Endothelial cell of umbilical vein (primary cell): ENCODE results near the gene MYLK2. TPM values are rescaled to one million over a fixed set of nuclear protein-coding genes. Genes with fewer than 3 reads are reported as not detected.

ENCODE experiments used
- BruUV-seq: library from RNA; stranded (reverse); fragments of 400-500 nt; replicated peaks from 2 replicates; lab custom pipeline; 2021; lab: Mats Ljungman, UMichigan
- CTCF ChIA-PET: fragments of 300-600, 350-600 bp; sonication (Branson Sonifier 250); formaldehyde crosslinking; loops from one replicate; lab custom pipeline; 2021; ENCODE audit warnings: antibody characterized with exemption, inconsistent platforms; lab: Charles Lee
- POLR2A ChIA-PET: fragments of 300-600, 350-600 bp; sonication (Branson Sonifier 250); formaldehyde crosslinking; loops from one replicate; lab custom pipeline; 2021; ENCODE audit warnings: antibody characterized with exemption, inconsistent platforms; lab: Charles Lee
- DNase-seq: peaks from one replicate; pipeline ENCODE4 v3.0.0-alpha.2; 2011; ENCODE audit warnings: low read depth, low spot score
- FAIRE-seq: peaks from 2 replicates; lab custom pipeline; 2011; peaks lifted over from hg19 to GRCh38; lab: Jason Lieb, UNC
- H2AFZ ChIP-seq: 2 replicates; pipeline ENCODE4 v1.6.0; 2012; ENCODE audit warnings: low read depth, low read length, control low read depth, inconsistent platforms
- H3K27ac ChIP-seq: 2 replicates; pipeline ENCODE4 v1.5.1; 2011; ENCODE audit warnings: low read depth, mild to moderate bottlenecking, control low read depth, low read length, moderate library complexity; ENCODE audit not compliant: insufficient read depth
- H3K27me3 ChIP-seq, 2 experiments: 2 replicates each; pipeline versions ENCODE4 v1.6.0 to v1.6.1; 2011; ENCODE audit warnings: low read length in 2 of 2, mixed read lengths in 1 of 2; ENCODE audit not compliant: control insufficient read depth in 2 of 2, insufficient read depth in 2 of 2
- H3K36me3 ChIP-seq, 2 experiments: 2 replicates in 1 of 2; 3 replicates in 1 of 2; pipeline ENCODE4 v1.5.1; 2011; ENCODE audit warnings: low read length in 2 of 2, mild to moderate bottlenecking in 1 of 2, moderate library complexity in 1 of 2; ENCODE audit not compliant: control insufficient read depth in 2 of 2, insufficient read depth in 2 of 2; ENCODE audit errors: extremely low read depth in 1 of 2
- H3K4me1 ChIP-seq: 3 replicates; pipeline ENCODE4 v1.5.1; 2011; ENCODE audit warnings: mild to moderate bottlenecking, low read length; ENCODE audit not compliant: control insufficient read depth, insufficient read depth; ENCODE audit errors: extremely low read depth
- H3K4me2 ChIP-seq: 2 replicates; pipeline ENCODE4 v1.6.1; 2011; ENCODE audit warnings: low read length, control low read depth, mixed read lengths; ENCODE audit not compliant: insufficient read depth
- H3K4me3 ChIP-seq, 3 experiments: fragments of 200-600 bp in 1 of 3; sonication (generic), shearing (Covaris generic) in 1 of 3; replicated peaks in 1 of 3; 2 replicates each; pipeline ENCODE4 v1.5.1; 2011 to 2016; ENCODE audit warnings: control low read depth in 3 of 3, low read length in 3 of 3, mild to moderate bottlenecking in 2 of 3, inconsistent platforms in 1 of 3, low read depth in 1 of 3, moderate library complexity in 1 of 3; ENCODE audit not compliant: insufficient read depth in 1 of 3
- H3K79me2 ChIP-seq: 2 replicates; pipeline ENCODE4 v1.6.0; 2012; ENCODE audit warnings: low read length, inconsistent platforms; ENCODE audit not compliant: control insufficient read depth, insufficient read depth
- H3K9ac ChIP-seq: replicated peaks from 2 replicates; pipeline ENCODE3; 2011; ENCODE audit warnings: low read length, control low read depth; ENCODE audit not compliant: insufficient read depth; ENCODE audit errors: extremely low read depth
- H3K9me1 ChIP-seq: replicated peaks from 3 replicates; pipeline ENCODE4 v1.6.0; 2011; ENCODE audit warnings: mild to moderate bottlenecking, low read length; ENCODE audit not compliant: control insufficient read depth, insufficient read depth; ENCODE audit errors: extremely low read depth
- H3K9me3 ChIP-seq: replicated peaks from 2 replicates; pipeline ENCODE4 v1.5.1; 2012; ENCODE audit warnings: low read length, inconsistent platforms; ENCODE audit not compliant: control insufficient read depth, insufficient read depth
- H4K20me1 ChIP-seq: replicated peaks from 2 replicates; pipeline ENCODE3; 2011; ENCODE audit warnings: mild to moderate bottlenecking, low read length; ENCODE audit not compliant: control insufficient read depth, insufficient read depth; ENCODE audit errors: extremely low read depth
- CTCF ChIP-seq, 2 donors: IDR thresholded peaks; 1 replicate in 1 of 2; 2 replicates in 1 of 2; pipeline ENCODE4 v1.5.1; 2011; ENCODE audit warnings: low read length in 2 of 2, mild to moderate bottlenecking in 2 of 2, moderate library complexity in 2 of 2, control low read depth in 1 of 2, inconsistent platforms in 1 of 2, low read depth in 1 of 2; ENCODE audit not compliant: insufficient read depth in 1 of 2; ENCODE audit errors: extremely low read depth in 1 of 2
- EZH2 ChIP-seq: IDR thresholded peaks from 2 replicates; pipeline ENCODE4 v1.6.1; 2012; ENCODE audit warnings: borderline replicate concordance, low read depth, mild to moderate bottlenecking, moderate library complexity, low read length, inconsistent platforms; ENCODE audit not compliant: severe bottlenecking
- FOS ChIP-seq: IDR thresholded peaks from 2 replicates; pipeline ENCODE4 v1.6.1; 2011; ENCODE audit warnings: mild to moderate bottlenecking, low read length, moderate library complexity, borderline replicate concordance; ENCODE audit not compliant: insufficient read depth
- GATA2 ChIP-seq: IDR thresholded peaks from 2 replicates; pipeline ENCODE4 v1.7.0; 2011; ENCODE audit warnings: low read depth, mild to moderate bottlenecking, moderate library complexity, mixed read lengths, low read length; ENCODE audit not compliant: insufficient read length, insufficient read depth
- JUN ChIP-seq: IDR thresholded peaks from 2 replicates; pipeline ENCODE4 v1.6.1; 2011; ENCODE audit warnings: borderline replicate concordance, low read depth; ENCODE audit not compliant: insufficient read length, insufficient read depth
- MAX ChIP-seq: IDR thresholded peaks from 2 replicates; pipeline ENCODE4 v1.6.1; 2011; ENCODE audit not compliant: insufficient read depth, insufficient read length
- MYC ChIP-seq: IDR thresholded peaks from one replicate; pipeline ENCODE4 v1.6.1; 2011; ENCODE audit warnings: mild to moderate bottlenecking, low read depth, low read length
- POLR2A ChIP-seq: IDR thresholded peaks from 2 replicates; pipeline ENCODE4 v1.6.1; 2012; ENCODE audit warnings: low read depth, mild to moderate bottlenecking, control low read depth, low read length
- POLR2AphosphoS5 ChIP-seq: IDR thresholded peaks from 2 replicates; pipeline ENCODE4 v1.6.1; 2012; ENCODE audit warnings: low read depth, mild to moderate bottlenecking, control low read depth, low read length, moderate library complexity; ENCODE audit not compliant: insufficient read depth
- dilution Hi-C: fragments of 300-500 bp; cut with MboI; formaldehyde crosslinking; loops from one replicate; pipeline ENCODE4 v1.15.0; 2019; ENCODE audit warnings: low sequenced_read_pairs; ENCODE audit not compliant: extremely low pct_ligation_motif_present
- intact Hi-C: fragments of 100-400 bp; cut with micrococcal nuclease; formaldehyde crosslinking; loops from one replicate; pipeline ENCODE4 v1.10.0; 2022
- polyA plus RNA-seq, 4 experiments: library from polyadenylated mRNA; depleted of rRNA in 3 of 4; stranded (reverse) in 3 of 4; unstranded in 1 of 4; fragments of >200 nt; gene quantifications; 2 replicates each; pipeline versions ENCODE4 v1.2.1 to v1.2.3, GENCODE V29; 2011 to 2012; ENCODE audit warnings: missing spikeins in 1 of 4
- total RNA-seq: library from RNA; stranded (reverse); gene quantifications from 2 replicates; pipeline ENCODE4 v1.2.3, GENCODE V29; 2021

Gene MYLK2
- total and polyA plus RNA-seq, 2 donors (not counting 3 experiments of a cell fraction or from before 2014, with no cell fraction given): 2.6 to 2.7 TPM

- ChIA-PET CTCF (interaction anchor here (25.3 kb wide), 1 partner anchor 20 kb away, joined by 619 read pairs; the partner anchor contains the start of gene FOXS1), POLR2A (no interaction called here)
- FAIRE-seq (no peak), DNase-seq (no peak)
- Histone ChIP-seq H3K9me3 (no peaks in the 10 kb centered on the region), H2AFZ (no peak overlapping the region), H3K9ac (no peak overlapping the region), H3K79me2 (no peaks in the 10 kb centered on the region), H3K4me1 (peaks cover 10% of the 10 kb centered on the region), H3K27ac (no peak overlapping the region), H3K9me1 (no peaks in the 10 kb centered on the region), H3K4me2 (no peak overlapping the region), H3K27me3 (no peaks in the 10 kb centered on the region), H3K4me3 (no peak overlapping the region), H3K36me3 (no peaks in the 10 kb centered on the region), H4K20me1 (no peaks in the 10 kb centered on the region)
- BruUV-seq: no TSS peak
- dilution Hi-C loops (no loop called here), intact Hi-C loops (no loop called here)
- TF ChIP-seq MYC (no peak), FOS (no peak), EZH2 (no peak), CTCF (IDR thresholded peaks at IDR 0.05; ENCODE audit: extremely low read depth in 1 of 2, insufficient read depth in 1 of 2, low read depth in 1 of 2, low read length in 2 of 2) (no peak), POLR2AphosphoS5 (no peak), MAX (no peak), GATA2 (no peak), JUN (no peak), POLR2A (no peak)
These were observed 11.3 kb downstream of the MYLK2 start for GRCh38 chr20:31830406-31830981.
